ENCODE data around the gene POLRMT.

POLRMT gene

GRCh38 chr19:601790-602189 lies 31.5 kb downstream of the POLRMT start:
- Histone ChIP-seq H3K4me1 (ENCODE audit: control insufficient read depth in 1 of 2, insufficient read depth in 2 of 2, low read length in 2 of 2) (no peaks in the 10 kb centered on the region), H3K9ac (ENCODE audit: low read depth in 1 of 2, low read length in 2 of 2) (no peak overlapping the region), H3K4me3 (ENCODE audit: low read depth in 1 of 2, low read length in 2 of 2) (no peak overlapping the region), H3K36me3 (ENCODE audit: control insufficient read depth in 1 of 2, insufficient read depth in 2 of 2, low read length in 2 of 2) (no peaks in the 10 kb centered on the region), H3K9me3 (ENCODE audit: control insufficient read depth in 1 of 2, low read length in 2 of 2) (no peaks in the 10 kb centered on the region), H3K27ac (ENCODE audit: low read depth, low read length) (no peak overlapping the region), H3K27me3 (ENCODE audit: control insufficient read depth in 1 of 2, insufficient read depth in 2 of 2, low read length in 2 of 2) (no peaks in the 10 kb centered on the region)

DNA sequence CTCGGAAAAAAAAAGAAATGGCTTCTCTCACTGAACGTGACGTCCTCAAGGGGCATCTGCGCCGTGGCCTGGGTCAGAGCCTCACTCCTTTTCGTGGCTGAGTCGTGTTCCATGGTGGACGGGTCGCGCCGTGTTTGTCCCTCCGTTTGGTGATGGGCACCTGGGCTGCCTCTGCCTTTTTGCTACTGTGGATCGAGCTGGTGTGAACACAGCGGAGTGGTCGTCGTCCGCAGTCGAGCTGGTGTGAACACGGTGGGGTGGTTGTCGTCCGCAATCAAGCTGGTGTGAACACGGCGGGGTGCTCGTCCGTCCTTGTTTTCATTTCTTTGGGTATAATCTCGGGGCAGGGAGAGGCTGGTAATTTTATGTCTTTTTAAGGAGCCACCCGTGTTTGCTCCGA lies 32.0 kb downstream of the POLRMT start:
- Histone ChIP-seq H3K9me3 (ENCODE audit: control insufficient read depth in 1 of 2, low read length in 2 of 2) (no peaks in the 10 kb centered on the region), H3K27ac (ENCODE audit: low read depth, low read length) (no peak overlapping the region), H3K4me3 (ENCODE audit: low read depth in 1 of 2, low read length in 2 of 2) (no peak overlapping the region), H3K4me1 (ENCODE audit: control insufficient read depth in 1 of 2, insufficient read depth in 2 of 2, low read length in 2 of 2) (no peaks in the 10 kb centered on the region), H3K36me3 (ENCODE audit: control insufficient read depth in 1 of 2, insufficient read depth in 2 of 2, low read length in 2 of 2) (no peaks in the 10 kb centered on the region), H3K27me3 (ENCODE audit: control insufficient read depth in 1 of 2, insufficient read depth in 2 of 2, low read length in 2 of 2) (no peaks in the 10 kb centered on the region), H3K9ac (ENCODE audit: low read depth in 1 of 2, low read length in 2 of 2) (no peak overlapping the region)

GRCh38 chr19:597406-598315 lies 35.7 kb downstream of the POLRMT start:
- Histone ChIP-seq H3K36me3 (ENCODE audit: control insufficient read depth in 1 of 2, insufficient read depth in 2 of 2, low read length in 2 of 2) (no peaks in the 10 kb centered on the region), H3K4me1 (ENCODE audit: control insufficient read depth in 1 of 2, insufficient read depth in 2 of 2, low read length in 2 of 2) (no peaks in the 10 kb centered on the region), H3K9ac (ENCODE audit: low read depth in 1 of 2, low read length in 2 of 2) (no peak overlapping the region), H3K9me3 (ENCODE audit: control insufficient read depth in 1 of 2, low read length in 2 of 2) (no peaks in the 10 kb centered on the region), H3K27ac (ENCODE audit: low read depth, low read length) (no peak overlapping the region), H3K27me3 (ENCODE audit: control insufficient read depth in 1 of 2, insufficient read depth in 2 of 2, low read length in 2 of 2) (peaks cover 0 to 4% of the 10 kb centered on the region in 2 donors), H3K4me3 (ENCODE audit: low read depth in 1 of 2, low read length in 2 of 2) (no peak overlapping the region)

GRCh38 chr19:596263-596655 lies 37.1 kb downstream of the POLRMT start:
- no peak overlapping the region for H3K27ac ChIP-seq (ENCODE audit: low read depth, low read length)

DNA sequence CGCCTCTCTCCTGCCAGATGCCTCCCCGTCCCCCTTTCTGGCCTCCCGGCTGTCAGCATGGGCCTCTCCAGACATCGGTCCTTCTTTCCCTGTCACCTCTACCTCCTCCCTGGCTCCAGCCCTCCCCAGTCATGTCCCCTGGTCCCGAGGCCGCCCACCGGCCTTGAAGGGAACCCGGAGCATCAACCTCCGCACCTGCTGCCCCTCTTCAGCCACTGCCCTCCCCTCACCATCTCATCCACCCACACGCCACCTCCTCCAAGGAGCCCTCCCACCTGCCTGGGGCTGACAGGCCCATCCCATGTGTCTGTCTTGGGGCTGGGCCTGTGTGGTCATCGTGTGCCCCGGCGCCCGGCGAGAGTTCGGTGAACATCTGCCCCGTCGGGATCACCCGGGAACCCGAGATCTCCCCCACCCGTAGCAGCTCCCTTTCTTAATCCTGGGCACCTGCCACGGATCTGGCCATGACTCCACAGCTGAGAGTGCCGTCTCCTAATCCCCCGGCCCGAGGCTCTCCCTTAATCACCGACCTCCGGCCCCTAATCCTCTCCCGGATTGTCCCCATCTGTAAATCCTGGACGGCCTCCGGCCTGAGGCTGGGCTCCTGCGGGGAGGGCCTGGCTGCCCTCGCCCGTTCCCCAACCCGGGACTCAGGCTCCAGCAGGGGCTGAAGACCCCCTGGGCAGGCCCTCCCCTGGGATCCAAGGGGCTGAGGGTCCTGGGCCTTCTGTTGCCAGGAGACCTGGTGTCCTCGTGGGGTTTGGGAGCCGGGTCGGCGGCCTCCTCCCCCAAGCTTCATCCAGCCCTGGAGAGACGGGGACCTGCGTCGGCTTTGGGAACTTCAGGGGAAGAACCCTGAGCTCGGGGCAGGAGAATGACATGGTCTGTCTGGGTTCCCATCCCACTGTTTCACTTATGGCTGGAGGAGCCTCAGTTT lies 37.7 kb downstream of the POLRMT start:
- Histone ChIP-seq H3K4me1 (ENCODE audit: control insufficient read depth in 1 of 2, insufficient read depth in 2 of 2, low read length in 2 of 2) (no peaks in the 10 kb centered on the region), H3K27me3 (ENCODE audit: control insufficient read depth in 1 of 2, insufficient read depth in 2 of 2, low read length in 2 of 2) (peaks cover 4 to 13% of the 10 kb centered on the region in 2 donors), H3K9ac (ENCODE audit: low read depth in 1 of 2, low read length in 2 of 2) (no peak overlapping the region), H3K36me3 (ENCODE audit: control insufficient read depth in 1 of 2, insufficient read depth in 2 of 2, low read length in 2 of 2) (no peaks in the 10 kb centered on the region), H3K9me3 (ENCODE audit: control insufficient read depth in 1 of 2, low read length in 2 of 2) (no peaks in the 10 kb centered on the region), H3K27ac (ENCODE audit: low read depth, low read length) (no peak overlapping the region), H3K4me3 (ENCODE audit: low read depth in 1 of 2, low read length in 2 of 2) (no peak overlapping the region)

More at GRCh38 chr19:596263-596655, 37.1 kb downstream of the POLRMT start:
- H3K27me3 ChIP-seq (ENCODE audit: control insufficient read depth in 1 of 2, insufficient read depth in 2 of 2, low read length in 2 of 2), result peaks cover under 1 to 10% of the 10 kb centered on the region in 2 donors
- H3K9ac ChIP-seq (ENCODE audit: low read depth in 1 of 2, low read length in 2 of 2), result no peak overlapping the region
- no peaks in the 10 kb centered on the region for H3K36me3 ChIP-seq (ENCODE audit: control insufficient read depth in 1 of 2, insufficient read depth in 2 of 2, low read length in 2 of 2)
- no peaks in the 10 kb centered on the region for H3K4me1 ChIP-seq (ENCODE audit: control insufficient read depth in 1 of 2, insufficient read depth in 2 of 2, low read length in 2 of 2)
- no peaks in the 10 kb centered on the region for H3K9me3 ChIP-seq (ENCODE audit: control insufficient read depth in 1 of 2, low read length in 2 of 2)
- no peak overlapping the region for H3K4me3 ChIP-seq (ENCODE audit: low read depth in 1 of 2, low read length in 2 of 2)

DNA sequence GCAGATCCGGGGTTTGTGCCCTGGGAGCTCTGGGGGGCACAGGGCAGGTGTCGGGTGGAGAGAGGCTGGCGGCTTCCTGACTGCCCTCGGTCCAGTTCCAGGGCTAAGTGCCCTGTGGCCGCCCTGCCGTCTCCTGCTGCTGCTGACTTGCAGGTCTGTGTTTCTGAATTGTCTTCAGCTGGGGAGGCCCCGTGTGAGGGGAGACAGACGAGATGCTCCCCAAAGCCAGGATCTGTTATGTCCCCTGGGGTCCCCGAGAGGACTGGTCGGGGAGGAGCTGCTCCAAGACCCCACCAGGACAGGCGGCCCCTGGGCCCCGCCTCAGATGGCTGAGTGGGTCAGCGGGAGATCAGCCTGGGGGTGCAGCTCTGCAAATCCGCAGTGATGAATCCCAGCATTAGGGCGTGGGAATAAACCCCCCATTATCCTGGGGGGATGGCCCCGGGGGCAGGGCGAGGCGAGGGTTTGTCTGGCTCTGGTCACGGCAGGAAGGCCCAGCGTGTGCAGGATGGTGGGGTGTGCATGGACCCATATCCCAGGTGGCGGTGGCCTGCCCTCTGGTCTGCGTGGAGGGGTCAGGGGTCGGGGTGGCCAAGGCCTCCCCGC lies 39.0 kb downstream of the POLRMT start:
- H3K9me3 ChIP-seq (ENCODE audit: control insufficient read depth in 1 of 2, low read length in 2 of 2), result no peaks in the 10 kb centered on the region
- H3K27ac ChIP-seq (ENCODE audit: low read depth, low read length), result no peak overlapping the region
- H3K4me1 ChIP-seq (ENCODE audit: control insufficient read depth in 1 of 2, insufficient read depth in 2 of 2, low read length in 2 of 2), result no peaks in the 10 kb centered on the region
- H3K4me3 ChIP-seq (ENCODE audit: low read depth in 1 of 2, low read length in 2 of 2), result no peak overlapping the region
- peaks cover 5 to 13% of the 10 kb centered on the region in 2 donors for H3K27me3 ChIP-seq (ENCODE audit: control insufficient read depth in 1 of 2, insufficient read depth in 2 of 2, low read length in 2 of 2)
- H3K9ac ChIP-seq (ENCODE audit: low read depth in 1 of 2, low read length in 2 of 2), result no peak overlapping the region
- no peaks in the 10 kb centered on the region for H3K36me3 ChIP-seq (ENCODE audit: control insufficient read depth in 1 of 2, insufficient read depth in 2 of 2, low read length in 2 of 2)

- Histone ChIP-seq H3K4me3 (ENCODE audit: low read depth in 1 of 2, low read length in 2 of 2) (no peak overlapping the region), H3K9me3 (ENCODE audit: control insufficient read depth in 1 of 2, low read length in 2 of 2) (no peaks in the 10 kb centered on the region), H3K27ac (ENCODE audit: low read depth, low read length) (no peak overlapping the region), H3K36me3 (ENCODE audit: control insufficient read depth in 1 of 2, insufficient read depth in 2 of 2, low read length in 2 of 2) (no peaks in the 10 kb centered on the region), H3K4me1 (ENCODE audit: control insufficient read depth in 1 of 2, insufficient read depth in 2 of 2, low read length in 2 of 2) (no peaks in the 10 kb centered on the region), H3K27me3 (ENCODE audit: control insufficient read depth in 1 of 2, insufficient read depth in 2 of 2, low read length in 2 of 2) (peaks cover 13 to 22% of the 10 kb centered on the region in 2 donors), H3K9ac (ENCODE audit: low read depth in 1 of 2, low read length in 2 of 2) (no peak overlapping the region)
Measured at GRCh38 chr19:593505-593904, 39.8 kb downstream of the POLRMT start.

DNA sequence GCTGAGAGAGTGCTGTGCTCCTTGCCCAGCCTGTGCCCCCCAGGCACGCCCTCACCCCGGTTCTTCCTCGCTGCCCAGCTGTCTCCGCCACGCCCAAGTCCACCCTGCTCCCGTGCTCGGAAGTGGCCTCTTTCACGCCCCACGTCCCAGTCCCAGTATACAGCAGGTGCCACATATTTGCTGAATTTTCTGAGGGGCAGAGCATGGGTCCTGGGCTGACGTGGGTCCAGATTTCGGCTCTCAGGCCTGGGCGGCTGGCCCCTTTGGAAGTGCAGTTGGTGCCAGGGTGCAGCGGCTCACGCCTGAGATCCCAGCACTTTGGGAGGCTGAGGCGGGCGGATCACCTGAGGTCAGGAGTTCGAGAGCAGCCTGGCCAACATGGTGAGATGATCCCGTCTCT lies 40.3 kb downstream of the POLRMT start:
- no peaks in the 10 kb centered on the region for H3K4me1 ChIP-seq (ENCODE audit: control insufficient read depth in 1 of 2, insufficient read depth in 2 of 2, low read length in 2 of 2)
- H3K27ac ChIP-seq (ENCODE audit: low read depth, low read length), result no peak overlapping the region
- H3K9me3 ChIP-seq (ENCODE audit: control insufficient read depth in 1 of 2, low read length in 2 of 2), result no peaks in the 10 kb centered on the region
- no peaks in the 10 kb centered on the region for H3K36me3 ChIP-seq (ENCODE audit: control insufficient read depth in 1 of 2, insufficient read depth in 2 of 2, low read length in 2 of 2)
- H3K9ac ChIP-seq (ENCODE audit: low read depth in 1 of 2, low read length in 2 of 2), result no peak overlapping the region
- peaks cover 18 to 26% of the 10 kb centered on the region in 2 donors for H3K27me3 ChIP-seq (ENCODE audit: control insufficient read depth in 1 of 2, insufficient read depth in 2 of 2, low read length in 2 of 2)
- H3K4me3 ChIP-seq (ENCODE audit: low read depth in 1 of 2, low read length in 2 of 2), result no peak overlapping the region

DNA sequence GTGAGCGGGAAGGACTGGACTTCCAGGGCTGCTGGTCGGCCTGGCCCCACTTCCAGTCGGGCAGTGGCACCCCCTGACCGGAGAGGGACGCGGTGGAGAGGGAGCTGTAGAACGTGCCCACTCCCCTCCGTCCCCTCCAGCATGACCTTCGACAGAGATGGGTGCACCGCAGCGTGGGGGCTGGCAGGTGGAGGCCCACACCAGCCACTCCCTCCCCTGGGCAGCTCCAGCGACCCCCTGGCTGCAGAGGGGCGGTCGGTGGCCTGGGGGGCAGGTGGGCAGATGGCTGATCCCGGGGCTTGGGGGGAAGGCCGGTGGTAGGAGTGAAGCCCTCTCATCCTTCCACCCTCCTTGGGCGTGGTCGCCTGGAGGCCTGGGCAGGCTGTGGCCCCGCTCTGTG lies 41.2 kb downstream of the POLRMT start:
- peaks cover 19 to 28% of the 10 kb centered on the region in 2 donors for H3K27me3 ChIP-seq (ENCODE audit: control insufficient read depth in 1 of 2, insufficient read depth in 2 of 2, low read length in 2 of 2)

More for the DNA sequence above, 41.2 kb downstream of the POLRMT start:
- no peaks in the 10 kb centered on the region for H3K9me3 ChIP-seq (ENCODE audit: control insufficient read depth in 1 of 2, low read length in 2 of 2)
- no peaks in the 10 kb centered on the region for H3K36me3 ChIP-seq (ENCODE audit: control insufficient read depth in 1 of 2, insufficient read depth in 2 of 2, low read length in 2 of 2)
- no peak overlapping the region for H3K27ac ChIP-seq (ENCODE audit: low read depth, low read length)
- no peak overlapping the region for H3K4me3 ChIP-seq (ENCODE audit: low read depth in 1 of 2, low read length in 2 of 2)
- H3K4me1 ChIP-seq (ENCODE audit: control insufficient read depth in 1 of 2, insufficient read depth in 2 of 2, low read length in 2 of 2), result no peaks in the 10 kb centered on the region
- no peak overlapping the region for H3K9ac ChIP-seq (ENCODE audit: low read depth in 1 of 2, low read length in 2 of 2)

All from duodenal mucosa (tissue), 2 donors.